Activated CD4-positive, alpha-beta T cell treated with anti-CD3 and anti-CD28 coated beads, Interleukin-2, amount 10 ng/mL, durations not matched to agents 7 days and 5 days (primary cell): ENCODE results near the gene MYOZ3. TPM values are rescaled to one million over a fixed set of nuclear protein-coding genes. Genes with fewer than 3 reads are reported as not detected.
A peak's percentile ranks its signal among the peaks of the same experiment; 100 is the strongest.

ENCODE experiments used
- CTCF ChIA-PET: fragments of 350-600 bp; sonication (Branson Sonifier 250); formaldehyde crosslinking; loops from one replicate; lab custom pipeline; 2021; ENCODE audit warnings: antibody characterized with exemption; lab: Charles Lee
- POLR2A ChIA-PET: fragments of 350-600 bp; sonication (Branson Sonifier 250); formaldehyde crosslinking; loops from one replicate; lab custom pipeline; 2021; ENCODE audit warnings: antibody characterized with exemption; lab: Charles Lee
- DNase-seq: peaks from one replicate; pipeline ENCODE4 v3.0.0-alpha.2; 2020
- H3K27ac Mint-ChIP-seq: one replicate; pipeline ENCODE4 v1.8.0; 2021; ENCODE audit warnings: mild to moderate bottlenecking, moderate library complexity, mixed read lengths
- H3K27me3 Mint-ChIP-seq: one replicate; pipeline ENCODE4 v1.8.0; 2021; ENCODE audit warnings: mixed read lengths
- H3K36me3 Mint-ChIP-seq: one replicate; pipeline ENCODE4 v1.8.0; 2021; ENCODE audit warnings: low read depth, mixed read lengths
- H3K4me1 Mint-ChIP-seq: one replicate; pipeline ENCODE4 v1.8.0; 2021; ENCODE audit warnings: mixed read lengths
- H3K4me3 Mint-ChIP-seq: one replicate; pipeline ENCODE4 v1.8.0; 2021; ENCODE audit warnings: mild to moderate bottlenecking, moderate library complexity, mixed read lengths
- H3K9me3 Mint-ChIP-seq: one replicate; pipeline ENCODE4 v1.8.0; 2021; ENCODE audit warnings: mixed read lengths
- total RNA-seq, 2 experiments: library from RNA; stranded (reverse); gene quantifications; one replicate each; pipeline ENCODE4 v1.2.3, GENCODE V29; 2021

Gene MYOZ3
- total RNA-seq, 2 experiments from 2014 or later: 0.05 TPM; not detected in 1

- Mint-ChIP-seq H3K27ac (no peak overlapping the region), H3K9me3 (no peaks in the 10 kb centered on the region), H3K36me3 (no peaks in the 10 kb centered on the region), H3K27me3 (peaks cover 24% of the 10 kb centered on the region), H3K4me3 (no peak overlapping the region), H3K4me1 (peaks cover 8% of the 10 kb centered on the region)
- ChIA-PET POLR2A (no interaction called here), CTCF (interaction anchor here (1.3 to 1.7 kb wide), 2 partner anchors 10 to 26 kb away, joined by 3 to 5 read pairs; partner anchors contain the start of gene RBM22)
- DNase-seq: no peak
Measured at GRCh38 chr5:150674341-150674821, 13.3 kb downstream of the MYOZ3 start.

DNA sequence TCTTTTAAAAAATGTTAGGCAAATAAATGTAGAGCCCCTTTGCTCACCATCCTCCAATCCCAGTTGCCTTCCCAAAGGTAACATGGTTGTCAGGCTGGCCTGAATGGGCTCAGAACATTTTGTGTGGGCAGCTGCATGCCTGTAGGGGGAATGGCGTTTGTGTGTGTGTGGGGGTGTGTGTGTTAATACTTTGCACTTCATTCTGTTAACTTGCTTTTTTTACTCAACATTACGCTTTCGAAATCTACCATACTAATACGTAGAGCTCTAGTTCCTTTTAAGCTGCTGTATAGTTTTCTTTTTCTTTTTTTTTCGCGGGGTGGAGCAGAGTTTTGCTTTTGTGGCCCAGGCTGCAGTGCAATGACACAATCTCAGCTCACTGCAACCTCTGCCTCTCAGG is 14.0 kb downstream of the MYOZ3 start:
- peaks cover 8% of the 10 kb centered on the region for H3K4me1 Mint-ChIP-seq
- no peaks in the 10 kb centered on the region for H3K36me3 Mint-ChIP-seq
- CTCF ChIA-PET: interaction anchor here (0.5 to 1.7 kb wide), 4 partner anchors 11 to 1023 kb away, joined by 3 to 6 read pairs (median 4); partner anchors contain the start of gene RBM22
- H3K9me3 Mint-ChIP-seq: no peaks in the 10 kb centered on the region
- H3K4me3 Mint-ChIP-seq: no peak overlapping the region
- no peak for DNase-seq
- POLR2A ChIA-PET: no interaction called here
- no peak overlapping the region for H3K27ac Mint-ChIP-seq
- peaks cover 22% of the 10 kb centered on the region for H3K27me3 Mint-ChIP-seq

- Mint-ChIP-seq H3K27me3 (peaks cover 7% of the 10 kb centered on the region), H3K9me3 (no peaks in the 10 kb centered on the region), H3K4me1 (peaks cover 8% of the 10 kb centered on the region), H3K36me3 (no peaks in the 10 kb centered on the region), H3K4me3 (no peak overlapping the region), H3K27ac (no peak overlapping the region)
- ChIA-PET CTCF (no interaction called here), POLR2A (no interaction called here)
- DNase-seq: no peak
Measured at GRCh38 chr5:150676578-150676977, 15.5 kb downstream of the MYOZ3 start.

GRCh38 chr5:150689120-150689519 is 28.1 kb downstream of the MYOZ3 start:
- Mint-ChIP-seq H3K9me3 (no peaks in the 10 kb centered on the region), H3K4me3 (no peak overlapping the region), H3K36me3 (peaks cover 38% of the 10 kb centered on the region), H3K27me3 (no peaks in the 10 kb centered on the region), H3K27ac (no peak overlapping the region), H3K4me1 (no peaks in the 10 kb centered on the region)
- ChIA-PET POLR2A (interaction anchor here (0.7 kb wide), 1 partner anchor 28 kb away, joined by 3 read pairs; no protein-coding TSS in a partner anchor), CTCF (interaction anchor here (1.6 kb wide), 1 partner anchor 12 kb away, joined by 5 read pairs; the partner anchor contains the start of gene RBM22)
- DNase-seq: no peak

DNA sequence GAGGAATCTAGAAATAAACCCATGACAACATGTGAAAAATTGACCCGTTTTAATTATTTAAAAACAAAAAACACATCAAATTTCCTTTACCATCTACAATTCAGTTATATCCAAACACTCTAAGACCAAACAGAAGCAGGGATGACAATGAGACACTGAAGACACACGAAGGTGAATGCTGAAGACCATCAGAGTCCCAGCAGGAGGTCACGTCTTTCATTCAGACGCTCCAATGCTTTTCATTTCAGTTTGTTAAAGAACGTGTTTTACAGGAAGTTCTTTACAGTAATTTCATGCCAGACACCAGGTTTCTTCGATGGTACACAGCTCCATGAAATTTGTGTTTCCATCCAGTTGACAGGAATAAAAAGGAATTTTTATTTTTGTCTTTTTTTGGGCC is 29.7 kb downstream of the MYOZ3 start:
- H3K4me1 Mint-ChIP-seq: no peaks in the 10 kb centered on the region
- no peaks in the 10 kb centered on the region for H3K9me3 Mint-ChIP-seq
- H3K4me3 Mint-ChIP-seq: no peak overlapping the region
- DNase-seq: no peak
- no peak overlapping the region for H3K27ac Mint-ChIP-seq
- H3K27me3 Mint-ChIP-seq: no peaks in the 10 kb centered on the region
- ChIA-PET POLR2A (no interaction called here), CTCF (interaction anchor here (0.7 to 1.3 kb wide), 2 partner anchors 10 to 312 kb away, joined by 4 read pairs; partner anchors contain the start of gene RBM22)
- peaks cover 53% of the 10 kb centered on the region for H3K36me3 Mint-ChIP-seq

DNA sequence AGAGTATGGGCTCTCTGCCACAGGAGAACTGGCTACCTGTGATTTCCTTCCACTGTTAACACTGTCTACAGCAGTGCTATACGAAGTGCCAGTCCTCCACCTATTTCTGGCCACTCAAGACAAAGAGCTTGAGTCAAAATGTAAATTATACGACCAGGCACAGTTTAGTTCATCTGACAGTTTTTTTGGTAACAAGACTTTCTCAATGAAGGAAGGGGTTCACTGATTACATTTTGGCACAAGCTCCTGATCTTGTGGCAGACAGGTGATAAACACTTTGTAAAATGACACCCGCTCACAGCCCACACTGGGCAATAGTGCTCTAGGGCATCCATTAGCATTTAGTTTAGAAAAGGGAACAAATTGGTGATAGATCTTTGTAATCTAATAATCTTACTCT is 31.2 kb downstream of the MYOZ3 start:
- POLR2A ChIA-PET: no interaction called here
- no peaks in the 10 kb centered on the region for H3K4me1 Mint-ChIP-seq
- H3K36me3 Mint-ChIP-seq: peaks cover 60% of the 10 kb centered on the region
- no peak overlapping the region for H3K4me3 Mint-ChIP-seq
- H3K27me3 Mint-ChIP-seq: no peaks in the 10 kb centered on the region
- DNase-seq: no peak
- CTCF ChIA-PET: no interaction called here
- no peak overlapping the region for H3K27ac Mint-ChIP-seq
- no peaks in the 10 kb centered on the region for H3K9me3 Mint-ChIP-seq

DNA sequence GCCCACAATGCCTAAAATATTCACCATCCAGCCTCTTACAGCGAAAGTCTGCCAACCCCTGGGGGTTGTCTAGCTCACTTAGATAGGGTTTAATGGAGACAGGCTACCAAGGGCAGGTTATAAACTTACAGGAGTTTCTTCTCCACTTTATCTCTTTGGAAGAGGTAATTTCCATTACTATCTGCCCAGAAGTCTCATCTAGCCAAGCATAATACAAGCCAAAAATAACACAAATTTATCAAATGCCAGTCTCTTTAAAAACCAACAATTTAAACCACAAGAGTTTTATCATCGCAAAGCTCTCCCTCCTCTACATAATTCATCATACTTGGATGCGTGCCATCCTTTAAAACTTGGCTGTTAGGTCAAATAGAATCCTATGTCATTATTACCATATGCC is 33.6 kb downstream of the MYOZ3 start:
- POLR2A ChIA-PET: no interaction called here
- DNase-seq: no peak
- Mint-ChIP-seq H3K4me3 (no peak overlapping the region), H3K36me3 (peaks cover 67% of the 10 kb centered on the region), H3K9me3 (no peaks in the 10 kb centered on the region), H3K27me3 (no peaks in the 10 kb centered on the region), H3K4me1 (no peaks in the 10 kb centered on the region), H3K27ac (no peak overlapping the region)
- CTCF ChIA-PET: no interaction called here

GRCh38 chr5:150700246-150700593 is 39.2 kb downstream of the MYOZ3 start:
- Mint-ChIP-seq H3K9me3 (no peaks in the 10 kb centered on the region), H3K27ac (no peak overlapping the region), H3K27me3 (no peaks in the 10 kb centered on the region), H3K4me3 (no peak overlapping the region), H3K4me1 (peaks cover 13% of the 10 kb centered on the region), H3K36me3 (peaks cover 27% of the 10 kb centered on the region)
- no peak for DNase-seq
- ChIA-PET CTCF (interaction anchor here (0.6 to 3.8 kb wide), 30 partner anchors 9 to 733 kb away, joined by 3 to 26 read pairs (median 3); partner anchors contain the start of genes IRGM and MYOZ3), POLR2A (interaction anchor here (1.1 to 2.1 kb wide), 2 partner anchors 59 to 147 kb away, joined by 3 to 10 read pairs; partner anchors contain the start of genes DCTN4 and IRGM)

- peak; percentile 94 for DNase-seq
- POLR2A ChIA-PET: interaction anchor here (0.6 to 2.1 kb wide), 5 partner anchors 58 to 146 kb away, joined by 3 to 10 read pairs (median 3); partner anchors contain the start of genes DCTN4 and IRGM
- H3K27me3 Mint-ChIP-seq: no peaks in the 10 kb centered on the region
- CTCF ChIA-PET: interaction anchor here (0.6 to 3.8 kb wide), 29 partner anchors 8 to 251 kb away, joined by 3 to 26 read pairs (median 4); partner anchors contain the start of gene IRGM
- peaks cover 13% of the 10 kb centered on the region for H3K4me1 Mint-ChIP-seq
- no peak within 1 kb of the TSS for H3K27ac Mint-ChIP-seq
- H3K36me3 Mint-ChIP-seq: peaks cover 22% of the 10 kb centered on the region
- H3K4me3 Mint-ChIP-seq: no peak within 1 kb of the TSS
- H3K9me3 Mint-ChIP-seq: no peaks in the 10 kb centered on the region
Measured at GRCh38 chr5:150700594-150701377, 39.7 kb downstream of the MYOZ3 start, which contains the start of gene RBM22. RBM22 (minus strand) TSS chr5:150701062; CDS start chr5:150700985, 77 bp downstream.

- ChIA-PET CTCF (interaction anchor here (0.5 to 1.4 kb wide), 4 partner anchors 8 to 875 kb away, joined by 3 read pairs; no protein-coding TSS in a partner anchor), POLR2A (no interaction called here)
- DNase-seq: no peak
- peaks cover 13% of the 10 kb centered on the region for H3K36me3 Mint-ChIP-seq
- H3K27me3 Mint-ChIP-seq: no peaks in the 10 kb centered on the region
- H3K4me3 Mint-ChIP-seq: no peak overlapping the region
- no peak overlapping the region for H3K27ac Mint-ChIP-seq
- no peaks in the 10 kb centered on the region for H3K9me3 Mint-ChIP-seq
- H3K4me1 Mint-ChIP-seq: peaks cover 13% of the 10 kb centered on the region
Measured at GRCh38 chr5:150703762-150704161, 42.7 kb downstream of the MYOZ3 start.

- H3K36me3 Mint-ChIP-seq: peaks cover 24% of the 10 kb centered on the region
- no peak overlapping the region for H3K4me3 Mint-ChIP-seq
- H3K27me3 Mint-ChIP-seq: no peaks in the 10 kb centered on the region
- ChIA-PET CTCF (interaction anchor here (0.5 kb wide), 1 partner anchor 19 kb away, joined by 3 read pairs; no protein-coding TSS in a partner anchor), POLR2A (interaction anchor here (0.5 kb wide), 1 partner anchor 620 kb away, joined by 6 read pairs; no protein-coding TSS in a partner anchor)
- DNase-seq: no peak
- H3K27ac Mint-ChIP-seq: peak overlapping the region; percentile 0
- H3K4me1 Mint-ChIP-seq: peaks cover 8% of the 10 kb centered on the region
- no peaks in the 10 kb centered on the region for H3K9me3 Mint-ChIP-seq
Measured at GRCh38 chr5:150706776-150707390, 45.8 kb downstream of the MYOZ3 start.

DNA sequence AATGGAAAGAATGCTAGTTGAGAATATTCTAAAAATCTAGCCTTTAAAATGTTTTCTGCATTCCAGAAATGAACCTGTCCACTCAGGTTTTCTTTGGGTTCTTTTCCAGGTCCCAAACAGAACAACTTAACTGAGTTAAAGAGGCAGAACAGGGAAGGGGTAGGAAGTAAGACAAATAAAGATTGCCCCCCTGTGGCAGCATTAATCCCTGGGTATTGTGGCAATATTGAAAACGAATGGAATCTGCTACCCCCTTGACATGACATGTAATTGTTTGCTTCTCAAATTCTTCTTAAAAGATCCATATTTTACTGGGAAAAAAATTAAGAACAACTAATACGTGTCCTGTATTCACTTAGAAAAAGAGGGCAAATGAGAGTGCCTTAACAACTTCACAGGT is 49.1 kb downstream of the MYOZ3 start:
- Mint-ChIP-seq H3K27ac (no peak overlapping the region), H3K4me3 (no peak overlapping the region), H3K9me3 (no peaks in the 10 kb centered on the region), H3K4me1 (no peaks in the 10 kb centered on the region), H3K36me3 (peaks cover 26% of the 10 kb centered on the region), H3K27me3 (no peaks in the 10 kb centered on the region)
- ChIA-PET POLR2A (no interaction called here), CTCF (interaction anchor here (0.8 to 1.2 kb wide), 2 partner anchors 9 to 10 kb away, joined by 3 to 5 read pairs; partner anchors contain the start of gene RBM22)
- DNase-seq: no peak
